Measurements from ENCODE around the gene FAM72A.
"Not testable (repeated sequence)": the region's sequence is repeated elsewhere in the genome, so short reads cannot be mapped to it uniquely, and the experiment has no call there.

FAM72A gene

DNA sequence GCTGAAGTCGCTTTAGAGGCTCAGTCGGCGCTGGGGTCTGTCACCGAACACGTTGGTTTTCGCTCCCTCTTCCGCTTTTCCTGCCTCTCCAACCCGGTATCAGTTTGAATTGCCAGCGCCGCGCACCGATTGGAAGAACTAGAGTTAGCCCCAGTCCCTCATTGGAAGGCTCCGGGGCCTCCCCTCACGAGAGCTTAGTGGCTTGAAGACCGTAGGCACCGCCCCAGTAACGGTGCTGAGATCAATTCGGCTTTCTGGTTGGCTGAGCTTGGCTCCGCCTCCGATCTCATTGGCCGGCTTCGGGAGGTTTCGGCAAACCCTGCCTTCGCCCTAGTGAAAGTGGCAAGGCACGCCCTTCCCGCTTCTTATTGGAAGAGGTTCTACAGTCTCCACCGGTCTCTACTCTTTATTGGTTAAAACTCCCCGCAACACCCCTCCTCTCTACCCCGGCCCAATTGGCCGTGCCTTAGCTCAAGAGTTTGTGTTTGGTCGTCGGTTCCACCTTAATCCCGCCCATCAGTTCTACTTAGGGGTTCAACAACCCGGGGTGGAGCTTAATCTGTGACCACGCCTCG lies at the start of gene FAM72A:
FAM72A (minus strand) TSS at position 51 of the 575 bp plus-strand sequence. CDS start 814 bp downstream, outside the sequence.
- peak; percentile 99 for DNase-seq

DNA sequence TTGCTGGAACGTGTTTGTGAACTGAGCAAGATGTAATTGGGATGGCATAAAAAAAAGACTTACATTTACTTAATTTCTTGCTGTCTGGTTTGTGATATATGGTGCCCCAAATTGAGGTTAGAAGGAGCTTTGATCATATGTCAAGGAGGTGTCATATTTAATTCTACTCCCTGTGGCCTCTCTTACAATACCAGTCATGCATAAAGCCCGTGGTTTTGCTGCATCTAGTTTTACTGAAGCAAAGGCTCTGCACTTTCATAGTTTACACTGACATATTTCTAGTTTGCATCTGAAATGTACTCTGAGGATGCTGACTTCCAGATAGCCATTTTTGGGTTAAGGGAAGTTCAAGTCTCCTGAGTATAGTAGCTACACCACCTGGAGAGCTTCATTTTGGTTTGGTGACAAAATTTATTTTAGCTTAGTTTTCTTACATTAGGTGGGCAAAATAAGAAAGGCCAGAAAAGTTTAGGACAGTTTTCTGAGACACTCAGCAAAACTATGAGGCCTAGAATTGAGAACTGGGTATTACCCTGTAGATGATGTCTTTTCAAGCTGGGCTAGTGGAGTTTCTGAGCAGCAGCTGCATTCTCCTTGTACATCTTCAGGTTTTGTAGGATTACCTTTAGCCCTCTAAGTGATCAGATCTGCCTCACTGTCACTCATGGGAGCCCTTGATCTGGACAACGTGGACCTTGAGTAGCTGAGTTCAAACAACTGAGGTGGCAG lies 48.5 kb upstream of the FAM72A start:
- DNase-seq = not testable (repeated sequence)

DNA sequence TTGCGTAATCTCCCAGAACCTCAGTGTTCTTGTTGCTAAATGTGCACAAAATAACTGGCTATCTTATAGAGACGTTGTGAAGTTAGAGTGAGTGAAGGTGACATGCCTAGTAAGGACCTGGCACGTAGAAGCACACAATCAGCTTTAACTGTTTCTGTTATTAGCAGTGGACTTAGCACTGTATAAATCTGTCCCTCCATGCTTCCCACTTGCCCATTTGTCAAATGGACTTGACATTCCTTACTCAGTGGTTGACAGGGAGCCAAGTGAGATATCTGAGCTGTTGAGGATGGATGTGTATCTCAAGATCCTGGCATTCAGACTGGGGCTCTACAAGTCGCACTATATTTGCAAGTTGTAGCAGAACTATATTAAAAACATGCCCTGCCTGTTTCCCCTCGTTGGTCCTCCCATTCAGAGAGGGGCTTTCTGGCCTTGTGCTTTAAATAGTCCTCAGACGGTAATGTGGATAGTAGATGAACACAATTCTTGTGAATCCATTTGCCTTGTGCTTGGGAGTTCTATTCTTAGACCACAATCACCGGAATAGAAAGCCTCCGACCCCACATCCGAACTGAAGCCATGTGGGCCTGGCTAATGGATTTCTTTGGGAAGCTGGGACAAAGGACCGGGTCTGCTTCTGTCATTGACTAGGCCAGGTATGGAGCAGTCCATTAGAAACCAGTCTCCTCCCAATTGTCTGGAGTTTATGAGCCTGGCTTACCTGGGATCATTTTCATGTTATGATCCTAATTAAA lies 43.7 kb upstream of the FAM72A start:
- DNase-seq = not testable (repeated sequence)

DNA sequence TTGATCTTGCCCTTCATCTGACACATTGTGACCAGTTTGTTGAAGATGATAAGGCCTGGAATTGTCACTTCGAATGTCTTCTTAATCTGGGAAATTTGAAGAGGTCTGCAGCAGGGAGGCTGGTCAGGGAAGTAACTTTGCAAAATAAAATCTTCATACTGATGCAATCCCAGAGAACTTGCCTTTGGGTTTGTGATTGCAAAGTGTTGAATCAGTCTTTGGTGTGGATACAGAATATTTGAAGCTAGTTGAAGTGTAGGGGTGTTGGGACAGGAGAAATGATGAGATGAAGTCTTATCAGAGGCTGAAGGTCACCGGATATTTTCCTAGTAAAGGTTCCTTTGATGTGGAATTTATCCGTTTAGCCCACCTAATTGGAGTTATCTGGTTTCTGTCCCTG lies 42.8 kb upstream of the FAM72A start:
- DNase-seq = not testable (repeated sequence)

DNA sequence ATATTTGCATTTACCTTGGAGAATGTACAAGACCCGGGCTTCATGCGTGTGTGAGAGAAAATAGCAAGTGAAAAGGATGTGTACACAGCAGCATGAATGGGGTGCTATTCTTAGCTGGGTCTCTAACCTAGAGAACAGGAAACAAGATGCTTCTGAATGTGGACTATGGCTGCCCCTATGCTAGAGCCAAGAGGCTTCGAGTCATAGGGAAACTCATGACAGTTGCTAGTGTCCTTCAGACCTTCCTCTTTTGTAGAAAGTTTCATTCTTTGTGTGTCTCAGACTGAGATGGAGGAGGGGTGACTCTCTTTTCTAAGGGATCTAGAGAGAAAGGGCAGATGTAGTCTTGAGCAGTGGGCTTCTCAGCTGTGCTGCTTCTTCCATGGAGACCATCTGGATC lies 40.7 kb upstream of the FAM72A start:
- not testable (repeated sequence) for DNase-seq

DNA sequence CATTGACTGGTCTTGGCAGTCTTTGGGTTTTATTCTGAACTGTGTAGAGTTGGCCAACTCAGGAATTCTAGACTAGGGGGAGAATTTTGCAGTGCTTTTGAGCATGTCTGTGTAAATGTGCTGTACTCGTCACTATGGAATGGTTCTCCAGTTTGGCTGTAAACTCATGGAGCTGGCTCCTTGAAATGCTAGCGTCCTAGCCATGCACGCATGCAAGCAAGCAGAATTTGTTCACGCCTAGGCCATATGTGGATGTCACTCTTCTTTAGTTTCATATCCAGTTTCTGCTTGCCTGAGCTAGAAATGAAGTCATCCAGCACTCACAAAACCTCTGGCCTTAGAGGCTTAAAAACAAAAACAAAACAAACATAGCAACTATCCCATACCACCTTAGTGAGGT lies 37.6 kb upstream of the FAM72A start:
- not testable (repeated sequence) for DNase-seq

DNA sequence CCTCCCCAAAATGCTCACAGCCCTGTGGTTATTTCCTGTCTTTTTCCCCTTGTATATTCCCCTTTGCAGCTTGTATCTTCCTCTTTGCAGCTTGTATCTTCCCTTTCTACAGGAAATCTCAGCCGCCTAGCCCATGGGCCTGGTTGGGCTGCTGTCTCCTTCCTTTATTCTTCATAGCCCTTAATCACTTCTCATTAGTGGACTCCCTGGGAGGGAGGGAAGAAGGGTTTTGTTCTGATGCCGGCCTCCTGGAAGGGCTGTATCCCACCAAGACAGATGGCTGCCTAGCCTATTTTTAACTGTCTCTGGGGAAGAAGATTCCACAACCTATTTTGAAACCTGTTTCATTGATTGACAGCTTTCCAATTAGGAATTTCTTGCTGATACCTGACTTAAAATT lies 32.6 kb upstream of the FAM72A start:
- DNase-seq = not testable (repeated sequence)

DNA sequence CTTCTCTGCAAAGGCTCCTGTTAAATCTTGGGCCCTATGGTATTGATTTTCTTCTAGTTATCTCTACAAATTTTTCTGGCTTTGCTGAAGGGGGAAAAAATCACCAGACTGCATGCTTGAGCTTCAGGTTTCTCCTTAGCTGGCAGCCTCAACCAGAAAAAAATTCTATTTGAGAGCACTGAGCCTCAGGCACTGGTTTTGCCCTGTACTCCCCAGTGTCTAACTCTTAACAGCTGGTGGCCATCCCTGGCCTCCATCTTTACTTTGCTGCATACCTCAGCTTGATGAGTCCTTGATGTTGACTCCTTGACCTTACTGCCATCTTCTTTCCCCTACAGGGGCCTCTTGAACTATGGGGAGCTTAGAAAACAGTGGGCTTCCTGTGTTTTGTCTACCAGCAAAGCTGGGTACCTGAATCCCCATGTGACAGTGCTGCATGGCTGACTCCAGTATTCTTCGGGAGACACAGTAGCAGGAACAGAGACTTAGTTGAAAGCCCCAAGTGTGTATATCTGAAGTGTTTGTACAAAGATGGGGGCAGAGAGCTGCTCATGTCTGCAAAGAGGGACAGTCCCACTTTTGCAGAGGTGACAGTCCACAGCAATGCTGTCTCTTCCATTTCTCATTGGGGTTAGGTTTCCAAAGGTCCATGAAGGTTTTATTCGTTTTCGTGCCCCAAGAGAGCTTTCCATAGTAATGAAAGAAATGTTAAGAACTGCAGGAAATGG lies 31.7 kb upstream of the FAM72A start:
- DNase-seq = not testable (repeated sequence)

DNA sequence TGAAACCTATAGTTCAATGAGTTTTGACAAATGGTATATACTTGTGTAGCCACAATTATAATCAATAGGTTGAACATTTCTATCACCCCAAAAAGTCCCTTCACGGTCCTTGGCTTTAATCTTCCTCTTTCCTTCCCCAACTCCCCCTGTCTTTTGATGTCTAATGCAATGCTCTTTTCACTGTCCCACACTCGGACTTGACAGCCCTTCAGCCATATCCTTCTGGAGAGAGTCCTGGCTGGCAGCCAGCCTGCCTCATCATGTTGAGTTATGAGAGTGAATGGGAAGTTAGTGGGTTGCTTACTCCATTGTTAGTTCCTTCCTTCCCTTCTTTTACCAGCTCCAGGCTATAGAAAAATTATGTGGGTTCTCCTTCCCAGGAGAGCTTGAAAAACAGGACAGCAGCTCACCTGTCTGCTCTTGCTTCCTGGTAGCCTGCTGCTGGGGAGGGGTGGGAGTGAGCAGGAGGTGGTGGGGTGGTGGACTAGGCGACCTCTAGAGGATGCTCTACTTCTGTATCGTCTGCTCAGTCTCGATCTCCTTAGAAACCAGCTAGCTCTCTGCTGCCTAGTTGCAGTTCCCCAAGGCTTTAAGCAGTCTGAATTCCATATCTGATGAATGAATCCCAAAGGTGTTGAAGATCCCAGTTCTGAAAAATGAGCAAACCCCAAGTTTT lies 30.5 kb upstream of the FAM72A start:
- DNase-seq = not testable (repeated sequence)

DNA sequence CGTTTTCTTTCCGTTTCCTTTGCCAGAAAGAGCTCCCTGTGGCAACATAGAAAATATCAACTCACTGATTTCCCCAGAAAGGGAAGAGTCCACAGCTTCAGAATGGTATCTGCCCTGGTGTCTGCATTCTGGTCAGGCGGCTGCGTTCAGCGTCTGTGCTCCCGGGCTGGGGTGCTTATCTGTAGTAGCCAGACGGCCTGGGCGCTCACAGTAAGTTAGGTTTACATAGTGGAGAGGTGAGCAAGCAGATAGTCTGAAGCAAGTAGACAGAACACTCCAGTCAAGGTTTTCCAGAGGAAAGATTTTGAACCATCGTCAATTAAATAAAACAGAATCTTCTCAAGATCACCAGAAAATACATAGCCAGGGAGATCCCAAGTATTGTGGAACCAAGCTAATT lies 29.4 kb upstream of the FAM72A start:
- DNase-seq = not testable (repeated sequence)

DNA sequence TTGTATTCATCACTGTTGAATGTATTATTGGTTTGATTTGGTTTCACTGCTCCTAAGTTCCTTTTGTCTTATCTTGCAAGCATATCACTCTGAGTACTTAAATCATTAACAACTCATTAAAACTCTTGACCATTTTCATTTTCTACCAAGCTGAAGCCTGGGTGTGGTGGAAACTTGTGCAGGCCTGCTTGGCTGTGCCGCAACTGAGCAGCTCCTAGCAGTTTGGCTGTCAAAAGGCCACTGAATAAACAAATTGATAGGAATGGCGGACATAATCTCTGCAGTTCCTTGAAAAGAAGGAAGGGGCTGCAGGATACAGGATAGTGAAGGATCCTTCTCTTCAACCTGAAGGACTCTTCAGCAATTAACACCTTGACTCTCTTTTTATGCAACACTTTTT lies 26.6 kb upstream of the FAM72A start:
- not testable (repeated sequence) for DNase-seq

DNA sequence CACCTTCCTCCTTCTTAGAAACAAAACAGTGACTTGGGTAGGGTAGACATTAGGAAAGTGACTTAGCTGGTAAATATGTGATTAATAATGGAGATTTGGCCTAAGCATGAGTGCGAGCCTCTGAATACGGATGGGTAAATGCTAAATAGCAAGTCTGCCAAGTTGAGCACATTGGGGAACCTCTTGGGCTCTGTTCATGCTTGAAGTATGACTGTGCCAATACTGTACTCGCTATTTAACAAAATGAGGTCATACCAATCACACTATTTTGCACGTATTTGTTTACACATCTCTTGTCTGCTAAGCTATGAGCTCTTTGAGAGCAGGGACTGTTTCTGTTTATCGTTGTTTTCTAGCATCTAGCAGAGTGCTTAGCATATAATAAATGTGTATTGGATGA lies 24.2 kb upstream of the FAM72A start:
- not testable (repeated sequence) for DNase-seq

DNA sequence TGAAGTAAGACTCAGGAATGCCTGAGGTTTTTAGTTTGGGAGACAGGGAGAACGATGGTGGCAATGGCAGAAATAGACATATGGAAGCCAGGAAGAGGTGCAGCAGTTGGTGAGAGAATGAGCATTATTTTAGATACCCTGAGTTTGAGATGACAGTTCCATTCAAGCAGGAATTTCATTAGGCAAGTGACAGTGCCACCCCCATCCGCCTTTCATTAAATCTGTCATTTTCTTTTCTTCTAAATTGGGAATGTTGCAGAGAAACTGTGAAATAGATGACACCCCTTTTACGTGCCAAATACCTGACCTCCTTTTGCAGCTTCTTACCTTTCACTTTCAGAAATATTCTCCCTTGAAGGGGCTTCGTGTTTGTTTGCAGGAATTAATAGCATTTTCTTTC lies 22.7 kb upstream of the FAM72A start:
- not testable (repeated sequence) for DNase-seq

DNA sequence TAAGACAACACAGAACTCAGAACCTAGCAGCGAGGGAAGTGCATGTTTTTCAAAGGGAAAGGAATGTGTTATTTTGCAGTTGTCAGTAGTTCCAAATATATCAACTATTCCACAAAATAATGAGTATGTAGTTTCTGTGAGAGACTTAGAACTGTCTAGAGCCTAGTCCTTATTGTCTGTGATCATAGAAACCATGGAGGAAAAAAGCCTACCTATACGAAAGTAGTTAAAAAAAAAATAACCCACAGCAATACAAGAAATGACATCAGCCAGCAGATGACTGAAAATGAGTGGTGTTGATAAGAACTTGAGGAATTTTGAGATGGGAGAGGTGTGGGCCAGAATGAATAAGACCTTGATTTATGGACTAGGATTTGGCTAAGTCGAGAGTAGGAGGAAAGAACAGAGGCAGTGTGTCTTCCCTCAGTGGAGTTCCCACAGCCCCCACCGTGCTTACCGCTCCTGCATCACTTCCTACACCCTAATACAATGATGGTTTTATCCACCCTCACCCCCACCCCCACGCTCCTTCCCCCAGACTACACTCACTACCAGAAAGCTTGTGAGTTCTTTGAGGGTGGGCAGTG lies 21.6 kb upstream of the FAM72A start:
- not testable (repeated sequence) for DNase-seq

DNA sequence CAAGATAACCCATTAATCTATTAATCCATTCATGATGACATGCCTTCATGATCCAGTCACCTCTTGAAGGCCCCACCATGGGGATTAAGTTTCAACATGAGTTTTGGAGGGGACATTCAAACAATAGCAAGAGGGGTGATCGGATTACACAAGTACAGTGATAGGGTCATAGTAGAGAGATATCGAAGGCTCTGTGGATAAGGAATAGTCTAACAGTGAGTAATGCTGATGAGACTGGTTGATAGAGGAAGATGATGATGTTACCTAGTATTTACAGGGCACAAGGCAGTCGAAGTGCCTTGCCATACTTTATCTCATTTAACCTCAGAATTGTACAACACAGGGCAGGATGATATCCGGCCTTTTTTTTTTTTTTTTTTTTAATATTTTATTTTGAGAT lies 18.9 kb upstream of the FAM72A start:
- not testable (repeated sequence) for DNase-seq

DNA sequence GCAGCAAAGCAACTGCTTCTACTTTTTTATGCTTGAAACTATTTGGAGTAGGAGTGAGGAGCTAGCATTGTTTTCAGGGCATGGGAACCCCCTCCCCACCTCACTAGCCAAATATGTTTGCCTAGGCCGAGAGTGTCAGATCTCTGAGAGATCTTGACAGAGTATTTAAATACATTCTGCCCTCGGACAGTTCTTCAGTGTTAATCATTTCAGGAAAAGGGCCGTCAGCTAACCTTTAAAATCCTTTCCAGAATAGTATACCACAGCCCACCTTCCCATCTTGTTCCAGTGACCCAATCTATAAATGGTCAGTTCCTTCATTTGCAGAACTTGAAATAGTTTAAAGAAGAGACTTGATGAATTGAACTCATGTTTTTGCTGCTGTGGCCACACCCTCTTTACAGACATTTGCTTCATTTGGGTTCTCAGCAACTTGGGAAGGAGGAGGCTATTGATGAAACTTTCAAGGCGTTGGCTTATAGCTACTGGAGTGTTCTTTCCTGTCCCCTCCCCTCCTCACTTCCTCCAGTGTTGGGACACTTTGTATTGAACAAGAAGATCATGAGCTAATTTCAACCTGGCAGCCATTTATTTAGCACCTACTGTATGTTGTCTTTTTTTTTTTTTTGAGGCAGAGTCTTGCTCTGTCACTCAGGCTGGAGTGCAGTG lies 17.8 kb upstream of the FAM72A start:
- DNase-seq = not testable (repeated sequence)

DNA sequence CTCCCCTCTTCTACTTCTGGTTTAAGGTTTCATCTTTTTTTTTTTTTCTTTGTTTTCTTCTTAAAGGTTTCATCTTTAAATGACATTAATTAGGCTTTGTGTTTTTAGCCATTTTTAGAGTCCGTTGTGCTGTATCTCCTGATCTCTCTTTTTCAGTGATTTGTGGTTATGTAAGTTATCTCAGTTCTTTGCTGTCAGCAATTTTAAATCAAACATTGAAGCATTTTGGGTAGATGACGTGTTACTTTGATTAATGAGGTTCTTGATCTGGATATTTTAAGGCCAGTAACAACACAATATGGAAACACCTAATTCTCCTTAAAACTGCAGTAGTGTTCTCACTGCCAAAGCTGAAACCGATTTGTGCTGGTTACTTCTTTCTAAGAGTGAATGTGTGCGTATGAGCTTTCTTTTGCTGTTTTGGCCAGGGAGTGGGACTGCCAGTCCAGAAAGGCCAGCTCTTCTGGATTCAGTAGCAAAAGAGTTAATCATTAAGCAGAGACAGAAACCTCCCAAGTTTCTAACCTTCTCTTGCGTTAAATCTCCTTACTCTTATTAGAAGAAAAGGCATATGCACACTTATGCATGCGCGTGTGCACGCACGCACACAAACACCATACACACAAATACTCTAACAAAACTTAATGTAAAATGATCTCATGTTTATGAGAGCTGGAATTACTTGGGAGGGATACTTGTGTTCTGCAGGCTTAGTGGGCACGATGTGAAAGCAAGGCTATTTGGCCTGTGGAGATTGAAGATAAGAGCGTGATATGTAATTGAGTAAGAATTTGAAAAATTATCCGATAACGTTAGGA lies 17.1 kb upstream of the FAM72A start:
- not testable (repeated sequence) for DNase-seq

DNA sequence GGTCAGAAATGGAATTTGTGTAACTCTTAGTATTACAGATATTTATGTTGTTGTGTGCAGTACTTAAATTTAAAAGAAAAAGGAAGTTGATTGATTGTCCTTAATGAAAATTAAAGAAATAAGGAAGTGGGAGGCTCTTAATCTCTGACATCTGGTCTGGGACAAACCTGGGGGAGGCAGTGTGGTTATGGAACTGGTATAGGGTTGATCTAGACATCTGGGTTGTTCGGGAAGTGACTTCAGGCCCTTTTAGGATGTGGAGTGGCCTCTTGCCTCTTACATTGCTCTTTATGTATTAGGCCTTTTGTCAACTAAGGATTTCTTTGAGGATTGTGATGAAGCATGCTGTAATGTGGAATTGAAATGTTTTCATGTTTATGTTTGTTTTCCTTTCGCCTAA lies 16.1 kb upstream of the FAM72A start:
- not testable (repeated sequence) for DNase-seq

DNA sequence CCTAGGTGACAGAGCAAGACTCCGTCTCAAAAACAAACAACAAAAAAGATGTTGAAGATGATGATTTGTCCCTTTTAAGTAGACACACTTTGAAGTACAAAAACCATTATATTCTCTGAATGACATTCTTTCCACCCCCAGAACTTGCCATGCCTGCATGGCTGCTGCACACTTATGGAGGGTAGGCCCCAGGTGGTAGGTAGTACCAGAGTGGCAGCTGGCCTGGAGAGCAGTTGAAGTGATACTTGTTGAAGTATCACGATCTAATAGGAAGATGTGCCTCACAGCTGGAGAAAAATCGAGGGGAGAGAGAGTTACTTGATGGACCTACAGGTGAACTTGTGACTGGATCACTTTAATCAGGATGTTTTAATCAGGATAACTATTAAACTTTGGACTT lies 15.6 kb upstream of the FAM72A start:
- DNase-seq = not testable (repeated sequence)

DNA sequence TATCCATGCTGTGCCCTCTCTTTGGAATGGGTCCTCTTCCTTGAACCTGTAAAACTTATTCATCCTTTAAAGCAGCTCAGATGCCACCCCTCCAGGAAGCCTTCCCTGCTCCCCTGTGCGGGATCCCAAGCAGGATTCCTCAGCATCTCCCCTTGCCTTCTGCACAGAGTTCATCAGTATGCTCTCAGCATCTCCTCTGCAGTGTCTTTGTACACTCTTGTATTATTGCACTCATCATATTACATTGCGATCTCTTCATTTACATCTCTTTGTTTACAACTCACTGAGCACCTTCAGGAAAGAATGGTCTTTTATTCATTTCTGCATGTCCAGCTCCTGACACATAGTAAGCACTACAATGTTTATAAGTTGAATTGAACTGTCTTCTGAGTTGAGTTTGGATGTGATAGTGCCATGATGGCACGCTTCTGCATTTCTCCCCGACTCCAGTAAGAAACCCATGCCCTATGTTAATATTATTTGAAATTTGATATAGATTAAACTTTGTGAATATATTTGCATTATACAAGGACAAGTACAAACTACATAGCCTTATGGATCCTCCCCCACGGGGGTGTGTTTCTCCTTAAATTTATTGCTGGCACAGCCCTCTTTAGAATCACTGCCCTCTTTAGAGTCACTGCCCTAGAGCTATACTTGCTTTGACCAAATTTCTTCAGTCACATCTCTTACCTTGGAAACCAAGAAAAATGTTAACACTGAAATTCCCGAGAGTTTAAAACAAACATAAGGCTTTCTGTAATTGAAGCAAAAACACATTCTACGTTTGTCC lies 13.2 kb upstream of the FAM72A start:
- not testable (repeated sequence) for DNase-seq
